Measurements from ENCODE around the gene ASB2.

GRCh38 chr14:93944348-93945069 is 31.9 kb downstream of the ASB2 start:
- no peak for TF ChIP-seq EGR1 (IDR thresholded peaks at IDR 0.05; ENCODE audit: borderline replicate concordance, low read depth, low read length)
- TF ChIP-seq CTCF (IDR thresholded peaks at IDR 0.05; ENCODE audit: control extremely low read depth in 1 of 3, insufficient read depth in 1 of 3, low read depth in 1 of 3, low read length in 3 of 3) = no peak
- TF ChIP-seq SP1 (IDR thresholded peaks at IDR 0.05; ENCODE audit: low read depth, low read length) = no peak
- no peak for TF ChIP-seq POLR2A (IDR thresholded peaks at IDR 0.05; ENCODE audit: control extremely low read depth in 1 of 2, low read depth in 2 of 2, low read length in 2 of 2)
- no peak for TF ChIP-seq EP300 (IDR thresholded peaks at IDR 0.05; ENCODE audit: borderline replicate concordance in 1 of 2, low read depth in 2 of 2, low read length in 2 of 2)
- TF ChIP-seq CBX5 (IDR thresholded peaks at IDR 0.05; ENCODE audit: low read depth, low read length) = no peak
- no peak for TF ChIP-seq HDAC2 (IDR thresholded peaks at IDR 0.05; ENCODE audit: borderline replicate concordance in 1 of 2, low read depth in 2 of 2, low read length in 2 of 2)
- no peak for TF ChIP-seq JUND (IDR thresholded peaks at IDR 0.05; ENCODE audit: low read length)
- no peak for TF ChIP-seq ZNF274 (IDR thresholded peaks at IDR 0.05; ENCODE audit: borderline replicate concordance, extremely low read depth, low read length)
- TF ChIP-seq POLR2AphosphoS5 (IDR thresholded peaks at IDR 0.05; ENCODE audit: low read depth, low read length) = no peak
- no peak for TF ChIP-seq TBP (IDR thresholded peaks at IDR 0.05; ENCODE audit: low read depth, low read length)
- TF ChIP-seq EZH2 (IDR thresholded peaks at IDR 0.05; ENCODE audit: low read depth, low read length, severe bottlenecking) = no peak
- TF ChIP-seq YY1 (IDR thresholded peaks at IDR 0.05; ENCODE audit: low read depth, low read length) = no peak
